Measurements from ENCODE around the gene GAB2.
A peak's percentile ranks its signal among the peaks of the same experiment; 100 is the strongest.

The GAB2 gene

GRCh38 chr11:78428266-78428636 is 10.6 kb upstream of the GAB2 start:
- DNase-seq (ENCODE audit: low spot score) = no peak

- DNase-seq (ENCODE audit: low spot score) = no peak
These were observed 10.1 kb upstream of the GAB2 start for GRCh38 chr11:78427615-78428265.

GRCh38 chr11:78426845-78427244 is 9.2 kb upstream of the GAB2 start:
- DNase-seq (ENCODE audit: low spot score) = no peak

GRCh38 chr11:78425399-78426070 is 7.9 kb upstream of the GAB2 start:
- DNase-seq (ENCODE audit: low spot score) = no peak

- no peak for DNase-seq (ENCODE audit: low spot score)
These were observed 7.0 kb upstream of the GAB2 start for GRCh38 chr11:78424334-78425270.

- no peak for DNase-seq (ENCODE audit: low spot score)
These were observed 5.6 kb upstream of the GAB2 start for GRCh38 chr11:78423241-78423640.

GRCh38 chr11:78420796-78421209 is 3.2 kb upstream of the GAB2 start:
- no peak for DNase-seq (ENCODE audit: low spot score)

- DNase-seq (ENCODE audit: low spot score) = peak; percentile 74
These were observed 2.7 kb upstream of the GAB2 start for GRCh38 chr11:78420255-78420764.

GRCh38 chr11:78419327-78419726 is 1.7 kb upstream of the GAB2 start:
- no peak for DNase-seq (ENCODE audit: low spot score)

GRCh38 chr11:78418584-78419211 is 1.1 kb upstream of the GAB2 start:
- no peak for DNase-seq (ENCODE audit: low spot score)

- DNase-seq (ENCODE audit: low spot score) = peak; percentile 88
These were observed 416 bp upstream of the GAB2 start for GRCh38 chr11:78417888-78418583.

- peak; percentile 85 for DNase-seq (ENCODE audit: low spot score)
These were observed 1.1 kb downstream of the GAB2 start for GRCh38 chr11:78416285-78417174.

GRCh38 chr11:78415338-78415737 is 2.3 kb downstream of the GAB2 start:
- DNase-seq (ENCODE audit: low spot score) = no peak

GRCh38 chr11:78414321-78415051 is 3.1 kb downstream of the GAB2 start:
- no peak for DNase-seq (ENCODE audit: low spot score)

GRCh38 chr11:78408619-78409018 is 9.0 kb downstream of the GAB2 start:
- no peak for DNase-seq (ENCODE audit: low spot score)

GRCh38 chr11:78406568-78407196 is 10.9 kb downstream of the GAB2 start:
- no peak for DNase-seq (ENCODE audit: low spot score)

GRCh38 chr11:78405805-78406204 is 11.8 kb downstream of the GAB2 start:
- no peak for DNase-seq (ENCODE audit: low spot score)

- no peak for DNase-seq (ENCODE audit: low spot score)
These were observed 13.8 kb downstream of the GAB2 start for GRCh38 chr11:78403781-78404180.

- DNase-seq (ENCODE audit: low spot score) = no peak
These were observed 14.8 kb downstream of the GAB2 start for GRCh38 chr11:78402847-78403246.
